A549 (cell line): ENCODE measurements around the gene HOXA10.

Experiments used
- BHLHE40 ChIP-seq: IDR thresholded peaks from 2 replicates; pipeline ENCODE4 v1.6.1; 2012; ENCODE audit warnings: low read depth, low read length, inconsistent platforms
- CTCF ChIP-seq: fragments of >200 bp; sonication (Bioruptor Twin); formaldehyde crosslinking; IDR thresholded peaks from 3 replicates; pipeline ENCODE4 v1.5.1; 2016
- EP300 ChIP-seq, 2 experiments: fragments of >200 bp; sonication (Bioruptor Twin); formaldehyde crosslinking; IDR thresholded peaks; 2 replicates in 1 of 2; 3 replicates in 1 of 2; pipeline ENCODE4 v1.6.1; 2016 to 2017
- JUNB ChIP-seq: fragments of >200 bp; sonication (Bioruptor Twin); formaldehyde crosslinking; IDR thresholded peaks from 2 replicates; pipeline ENCODE4 v1.6.1; 2016
- KDM5A ChIP-seq: fragments of 200-600 bp; sonication (generic); IDR thresholded peaks from 2 replicates; pipeline ENCODE4 v1.6.1; 2016; ENCODE audit warnings: antibody characterized with exemption, mild to moderate bottlenecking
- MAFK ChIP-seq: fragments of 450-650 bp; IDR thresholded peaks from 2 replicates; pipeline ENCODE4 v1.6.1; 2014; ENCODE audit not compliant: partially characterized antibody
- MAX ChIP-seq: IDR thresholded peaks from 2 replicates; pipeline ENCODE4 v1.6.1; 2012
- NR3C1 ChIP-seq: fragments of >200 bp; sonication (Bioruptor Twin); formaldehyde crosslinking; IDR thresholded peaks from 3 replicates; pipeline ENCODE4 v1.6.1; 2017
- POLR2A ChIP-seq: IDR thresholded peaks from 2 replicates; pipeline ENCODE4 v1.6.1; 2012; ENCODE audit warnings: mild to moderate bottlenecking, low read length
- RAD21 ChIP-seq, 2 experiments: fragments of >200 bp in 1 of 2; sonication (Bioruptor Twin) in 1 of 2; formaldehyde crosslinking in 1 of 2; IDR thresholded peaks in 1 of 2; conservative IDR thresholded peaks in 1 of 2; 2 replicates in 1 of 2; 3 replicates in 1 of 2; pipeline ENCODE4 v1.6.1; 2012 to 2018; ENCODE audit warnings: inconsistent platforms in 1 of 2
- SMC3 ChIP-seq: fragments of >200 bp; sonication (Bioruptor Twin); formaldehyde crosslinking; IDR thresholded peaks from 3 replicates; pipeline ENCODE4 v1.6.1; 2018; ENCODE audit warnings: inconsistent platforms
- ZNF302 ChIP-seq: fragments of 250-450 bp; sonication (Bioruptor Pico); IDR thresholded peaks from 2 replicates; pipeline ENCODE4 v1.9.0; 2021; ENCODE audit warnings: inconsistent platforms, mild to moderate bottlenecking, moderate library complexity

DNA sequence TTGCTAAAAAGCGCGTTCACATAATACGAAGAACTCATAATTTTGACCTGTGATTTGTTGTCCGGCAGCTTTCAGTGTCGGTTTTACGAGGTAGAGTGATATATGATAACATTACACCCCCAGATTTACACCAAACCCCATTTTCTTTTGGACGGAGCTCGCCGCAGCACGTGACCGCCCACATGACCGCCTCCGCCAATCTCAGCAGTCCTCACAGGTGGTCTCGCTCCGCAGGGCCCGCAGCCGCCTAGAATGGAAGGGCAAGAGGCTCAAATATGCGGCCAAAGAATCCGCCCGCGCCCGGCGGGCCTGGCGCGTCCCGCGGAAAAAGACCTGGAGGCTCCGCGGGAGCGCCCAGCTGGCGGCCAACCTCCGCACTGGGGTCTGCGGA lies 17.6 kb downstream of the HOXA10 start, which contains the start of gene HOXA7:
- no peak for TF ChIP-seq EP300 (IDR thresholded peaks at IDR 0.05)
- no peak for TF ChIP-seq RAD21 (conservative IDR thresholded peaks at IDR 0.05 in 1 of 2, IDR thresholded peaks at IDR 0.05 in 1 of 2)
- TF ChIP-seq CTCF: no peak
- no peak for TF ChIP-seq POLR2A
- no peak for TF ChIP-seq ZNF302 (CRISPR knock-in tag)
- TF ChIP-seq NR3C1: no peak
- TF ChIP-seq SMC3: no peak
- peak; percentile 35; the same call in 1 of the 2 replicates for TF ChIP-seq MAX
- no peak for TF ChIP-seq JUNB
- no peak for TF ChIP-seq BHLHE40
- no peak for TF ChIP-seq KDM5A
- TF ChIP-seq MAFK: no peak
